Testis (tissue), 3 donors: Measurements from ENCODE around the gene LRRFIP1. TPM values are rescaled to one million over a fixed set of nuclear protein-coding genes. Genes with fewer than 3 reads are reported as not detected.
"Not testable (repeated sequence)": the region's sequence is repeated elsewhere in the genome, so short reads cannot be mapped to it uniquely, and the experiment has no call there.

Experiments used
- DNase-seq: peaks from one replicate; pipeline ENCODE4 v3.0.0-alpha.2; 2019
- H3K27ac ChIP-seq, 2 donors: fragments of 200-600 bp; sonication (generic); one replicate each; pipeline ENCODE4 v1.5.1; 2019
- H3K27me3 ChIP-seq: fragments of 200-600 bp; sonication (generic); one replicate; pipeline ENCODE4 v1.5.1; 2019
- H3K36me3 ChIP-seq: fragments of 200-600 bp; sonication (generic); one replicate; pipeline ENCODE4 v1.5.1; 2017; ENCODE audit warnings: low read depth; ENCODE audit errors: missing control alignments
- H3K4me1 ChIP-seq: fragments of 200-600 bp; sonication (generic); one replicate; pipeline ENCODE4 v1.5.1; 2019
- H3K4me3 ChIP-seq, 2 donors: fragments of 200-600 bp; sonication (generic); one replicate each; pipeline ENCODE4 v1.5.1; 2017 to 2019
- H3K9me3 ChIP-seq: fragments of 200-600 bp; sonication (generic); one replicate; pipeline ENCODE4 v1.5.1; 2017
- POLR2A ChIP-seq: fragments of 450-650 bp; IDR thresholded peaks from one replicate; pipeline ENCODE4 v1.6.1; 2017; ENCODE audit warnings: antibody characterized with exemption, mild to moderate bottlenecking, moderate library complexity
- WGBS, 2 donors: methylation state at CpG; one replicate each; pipeline ENCODE4 v1.1.5; 2018; 5-methylcytosine and 5-hydroxymethylcytosine counted together
- intact Hi-C: fragments of 100-400 bp; cut with DNase I; formaldehyde crosslinking; loops from one replicate; pipeline ENCODE4 v1.15.1; 2023; ENCODE audit warnings: low total_unique reads
- polyA plus RNA-seq: library from polyadenylated mRNA; stranded (reverse); fragments of 350-450 nt; fragmentation: Illumina TruSeq; extraction: RNeasy Lipid Tissue Mini Kit (QIAGEN cat#74804); gene quantifications from one replicate; pipeline ENCODE4 v1.2.3, GENCODE V29; 2014; ENCODE audit warnings: low read depth, low replicate concordance; ENCODE audit not compliant: insufficient read depth
- total RNA-seq, 2 donors: library from RNA; depleted of rRNA; stranded (reverse); fragments of >200 nt; gene quantifications; one replicate each; pipeline ENCODE4 v1.2.3, GENCODE V29; 2016
- TF ChIP-seq, protein P1 (sequence below), 3 experiments: fragments of 450-650 bp in 2 of 3; fragments of 200-600 bp in 1 of 3; sonication (generic) in 1 of 3; IDR thresholded peaks; one replicate each; pipeline ENCODE4 v1.5.1; 2016 to 2019; ENCODE audit warnings: antibody characterized with exemption in 3 of 3, mild to moderate bottlenecking in 2 of 3, moderate library complexity in 1 of 3

LRRFIP1 gene
- total and polyA plus RNA-seq, 3 donors from 2014 or later, result 17.4 to 33.5 (median 25.5) TPM

GRCh38 chr2:237757616-237758015, 130.2 kb downstream of the LRRFIP1 start:
- Histone ChIP-seq H3K4me3 (no peak overlapping the region), H3K27ac (no peak overlapping the region), H3K4me1 (no peaks in the 10 kb centered on the region), H3K36me3 (no peaks in the 10 kb centered on the region), H3K27me3 (no peaks in the 10 kb centered on the region), H3K9me3 (no peaks in the 10 kb centered on the region)
- DNase-seq, result no peak
- intact Hi-C loops, result no loop called here
- WGBS, 2 donors, result 91 to 92% methylated on average over 10 of the region's 10 CpGs
- no peak for TF ChIP-seq POLR2A
- TF ChIP-seq, protein P1, sequence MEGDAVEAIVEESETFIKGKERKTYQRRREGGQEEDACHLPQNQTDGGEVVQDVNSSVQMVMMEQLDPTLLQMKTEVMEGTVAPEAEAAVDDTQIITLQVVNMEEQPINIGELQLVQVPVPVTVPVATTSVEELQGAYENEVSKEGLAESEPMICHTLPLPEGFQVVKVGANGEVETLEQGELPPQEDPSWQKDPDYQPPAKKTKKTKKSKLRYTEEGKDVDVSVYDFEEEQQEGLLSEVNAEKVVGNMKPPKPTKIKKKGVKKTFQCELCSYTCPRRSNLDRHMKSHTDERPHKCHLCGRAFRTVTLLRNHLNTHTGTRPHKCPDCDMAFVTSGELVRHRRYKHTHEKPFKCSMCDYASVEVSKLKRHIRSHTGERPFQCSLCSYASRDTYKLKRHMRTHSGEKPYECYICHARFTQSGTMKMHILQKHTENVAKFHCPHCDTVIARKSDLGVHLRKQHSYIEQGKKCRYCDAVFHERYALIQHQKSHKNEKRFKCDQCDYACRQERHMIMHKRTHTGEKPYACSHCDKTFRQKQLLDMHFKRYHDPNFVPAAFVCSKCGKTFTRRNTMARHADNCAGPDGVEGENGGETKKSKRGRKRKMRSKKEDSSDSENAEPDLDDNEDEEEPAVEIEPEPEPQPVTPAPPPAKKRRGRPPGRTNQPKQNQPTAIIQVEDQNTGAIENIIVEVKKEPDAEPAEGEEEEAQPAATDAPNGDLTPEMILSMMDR (IDR thresholded peaks at IDR 0.05), result no peak

GRCh38 chr2:237758185-237758584, 130.8 kb downstream of the LRRFIP1 start:
- no peak for DNase-seq
- Histone ChIP-seq H3K4me1 (no peaks in the 10 kb centered on the region), H3K27me3 (no peaks in the 10 kb centered on the region), H3K4me3 (no peak overlapping the region), H3K27ac (no peak overlapping the region), H3K9me3 (no peaks in the 10 kb centered on the region), H3K36me3 (no peaks in the 10 kb centered on the region)
- 96 to 97% methylated on average over 10 of the region's 10 CpGs for WGBS, 2 donors
- intact Hi-C loops, result no loop called here
- no peak for TF ChIP-seq POLR2A
- TF ChIP-seq, protein P1 (IDR thresholded peaks at IDR 0.05), result no peak

GRCh38 chr2:237759176-237759575, 131.8 kb downstream of the LRRFIP1 start:
- 94 to 99% methylated on average over 9 to 10 of the region's 10 CpGs for WGBS, 2 donors
- H3K36me3 ChIP-seq, result no peaks in the 10 kb centered on the region
- no peak overlapping the region for H3K4me3 ChIP-seq
- H3K4me1 ChIP-seq, result no peaks in the 10 kb centered on the region
- DNase-seq, result no peak
- H3K27me3 ChIP-seq, result no peaks in the 10 kb centered on the region
- no peak overlapping the region for H3K27ac ChIP-seq
- no peaks in the 10 kb centered on the region for H3K9me3 ChIP-seq
- no peak for TF ChIP-seq POLR2A
- TF ChIP-seq, protein P1 (IDR thresholded peaks at IDR 0.05), result no peak
- intact Hi-C loops, result no loop called here

DNA sequence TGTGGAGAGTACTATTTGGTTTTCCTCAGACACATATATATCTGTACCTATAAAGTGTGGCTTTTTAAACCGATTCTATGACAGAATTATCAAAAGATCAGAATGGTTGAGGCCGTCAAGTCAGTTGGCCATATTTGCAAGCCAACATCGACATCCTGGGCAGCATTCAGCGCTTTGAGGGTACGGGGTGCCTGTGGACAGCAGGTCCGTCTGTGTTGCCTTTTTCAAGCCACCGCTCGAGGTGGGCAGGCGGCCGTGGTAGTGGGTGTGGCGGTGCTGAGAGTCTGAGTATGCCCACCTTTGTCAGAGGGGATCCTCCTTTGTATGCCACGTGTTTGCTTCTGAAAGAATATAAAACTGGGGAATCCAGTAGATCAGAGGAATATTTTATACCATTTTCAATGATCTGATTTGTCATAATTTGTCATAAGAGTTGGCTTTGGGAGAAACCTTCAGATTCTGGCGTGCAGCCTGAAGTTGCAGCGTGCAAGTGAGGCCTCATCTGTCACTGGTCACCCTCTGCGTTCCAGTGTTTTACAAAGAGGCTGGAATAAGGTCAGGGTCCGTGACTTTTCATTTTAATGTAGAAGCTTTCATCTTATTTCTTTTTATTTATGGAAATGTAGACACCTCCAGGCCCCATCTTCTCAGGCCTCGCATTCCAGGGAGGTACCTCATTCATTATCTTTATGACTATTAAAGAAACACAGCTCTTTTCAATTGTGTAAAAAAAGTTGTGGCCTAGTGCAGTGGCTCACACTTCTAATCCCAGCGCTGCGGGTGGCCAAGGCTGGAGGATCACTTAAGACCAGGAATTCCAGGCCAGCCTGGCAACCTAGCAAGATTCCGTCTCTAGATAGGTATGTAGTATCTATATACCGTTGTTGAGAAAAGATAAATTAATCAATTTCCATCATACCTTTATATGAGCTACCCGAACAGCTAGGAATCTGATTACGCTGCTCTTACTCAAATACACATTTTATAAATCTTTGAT, 133.4 kb downstream of the LRRFIP1 start:
- Histone ChIP-seq H3K36me3 (no peaks in the 10 kb centered on the region), H3K27ac (no peak overlapping the region), H3K4me3 (no peak overlapping the region), H3K27me3 (no peaks in the 10 kb centered on the region), H3K4me1 (no peaks in the 10 kb centered on the region), H3K9me3 (no peaks in the 10 kb centered on the region)
- DNase-seq, result no peak
- intact Hi-C loops, result no loop called here
- TF ChIP-seq, protein P1 (IDR thresholded peaks at IDR 0.05), result no peak
- TF ChIP-seq POLR2A, result no peak
- WGBS, 2 donors, result 92 to 96% methylated on average over 23 of the region's 23 CpGs

DNA sequence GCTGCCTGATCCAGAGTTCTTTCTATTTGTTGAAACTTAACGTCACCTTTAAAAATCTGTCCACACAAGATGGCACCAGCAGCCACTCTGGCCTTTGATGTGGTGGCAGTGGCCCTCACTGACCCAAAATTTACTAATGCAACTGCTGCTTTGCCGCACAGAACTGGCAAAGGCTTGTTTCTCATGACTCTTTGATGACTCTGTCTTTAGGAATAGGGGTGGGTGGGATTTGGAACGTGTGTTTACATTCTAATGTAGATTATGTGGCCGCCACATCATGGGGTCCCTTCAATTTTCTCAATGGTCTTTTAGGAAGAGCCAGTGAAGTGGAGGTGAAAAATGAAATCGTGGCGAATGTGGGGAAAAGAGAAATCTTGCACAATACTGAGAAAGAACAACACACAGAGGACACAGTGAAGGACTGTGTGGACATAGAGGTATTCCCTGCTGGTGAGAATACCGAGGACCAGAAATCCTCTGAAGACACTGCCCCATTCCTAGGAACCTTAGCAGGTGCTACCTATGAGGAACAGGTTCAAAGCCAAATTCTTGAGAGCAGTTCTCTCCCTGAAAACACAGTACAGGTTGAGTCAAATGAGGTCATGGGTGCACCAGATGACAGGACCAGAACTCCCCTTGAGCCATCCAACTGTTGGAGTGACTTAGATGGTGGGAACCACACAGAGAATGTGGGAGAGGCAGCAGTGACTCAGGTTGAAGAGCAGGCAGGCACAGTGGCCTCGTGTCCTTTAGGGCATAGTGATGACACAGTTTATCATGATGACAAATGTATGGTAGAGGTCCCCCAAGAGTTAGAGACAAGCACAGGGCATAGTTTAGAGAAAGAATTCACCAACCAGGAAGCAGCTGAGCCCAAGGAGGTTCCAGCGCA, 135.2 kb downstream of the LRRFIP1 start:
- H3K36me3 ChIP-seq, H3K4me1 ChIP-seq, intact Hi-C loops, H3K27me3 ChIP-seq, DNase-seq, H3K27ac ChIP-seq, H3K9me3 ChIP-seq, H3K4me3 ChIP-seq: not testable (repeated sequence)
- 98% methylated on average over 9 of the region's 9 CpGs for WGBS, 2 donors
